Transverse colon (tissue), 4 donors: ENCODE measurements around the gene OPA3.

Experiments
- POLR2A ChIP-seq: fragments of 450-650 bp; IDR thresholded peaks from one replicate; pipeline ENCODE4 v1.6.1; 2016; ENCODE audit warnings: antibody characterized with exemption, mild to moderate bottlenecking, moderate library complexity
- POLR2AphosphoS5 ChIP-seq, 3 donors: sonication (generic); formaldehyde crosslinking; IDR thresholded peaks; one replicate each; pipeline ENCODE4 v1.6.1; 2016; ENCODE audit warnings: antibody characterized with exemption in 3 of 3
- TF ChIP-seq, protein P1 (sequence below), 5 experiments: fragments of 200-600 bp in 3 of 5; fragments of 450-650 bp in 2 of 5; sonication (generic) in 3 of 5; IDR thresholded peaks; 1 replicate in 2 of 5; 2 replicates in 3 of 5; pipeline ENCODE4 v1.5.1; 2016 to 2017; ENCODE audit warnings: antibody characterized with exemption in 5 of 5, inconsistent platforms in 3 of 5, mild to moderate bottlenecking in 2 of 5, moderate library complexity in 1 of 5

GRCh38 chr19:45595814-45596213, 11.2 kb upstream of the OPA3 start:
- TF ChIP-seq, protein P1, sequence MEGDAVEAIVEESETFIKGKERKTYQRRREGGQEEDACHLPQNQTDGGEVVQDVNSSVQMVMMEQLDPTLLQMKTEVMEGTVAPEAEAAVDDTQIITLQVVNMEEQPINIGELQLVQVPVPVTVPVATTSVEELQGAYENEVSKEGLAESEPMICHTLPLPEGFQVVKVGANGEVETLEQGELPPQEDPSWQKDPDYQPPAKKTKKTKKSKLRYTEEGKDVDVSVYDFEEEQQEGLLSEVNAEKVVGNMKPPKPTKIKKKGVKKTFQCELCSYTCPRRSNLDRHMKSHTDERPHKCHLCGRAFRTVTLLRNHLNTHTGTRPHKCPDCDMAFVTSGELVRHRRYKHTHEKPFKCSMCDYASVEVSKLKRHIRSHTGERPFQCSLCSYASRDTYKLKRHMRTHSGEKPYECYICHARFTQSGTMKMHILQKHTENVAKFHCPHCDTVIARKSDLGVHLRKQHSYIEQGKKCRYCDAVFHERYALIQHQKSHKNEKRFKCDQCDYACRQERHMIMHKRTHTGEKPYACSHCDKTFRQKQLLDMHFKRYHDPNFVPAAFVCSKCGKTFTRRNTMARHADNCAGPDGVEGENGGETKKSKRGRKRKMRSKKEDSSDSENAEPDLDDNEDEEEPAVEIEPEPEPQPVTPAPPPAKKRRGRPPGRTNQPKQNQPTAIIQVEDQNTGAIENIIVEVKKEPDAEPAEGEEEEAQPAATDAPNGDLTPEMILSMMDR (IDR thresholded peaks at IDR 0.05), result no peak
- TF ChIP-seq POLR2A (no peak), POLR2AphosphoS5 (IDR thresholded peaks at IDR 0.05) (no peak)
